GM12878 (cell line): Measurements from ENCODE around the gene HCN4.

ENCODE experiments used
- BCL11A ChIP-seq: IDR thresholded peaks from 2 replicates; pipeline ENCODE4 v1.6.1; 2011; ENCODE audit warnings: low read depth, low read length
- CHD2 ChIP-seq: IDR thresholded peaks from 2 replicates; pipeline ENCODE4 v1.6.1; 2011; ENCODE audit warnings: low read depth, low read length, improper control_type of control experiment, borderline replicate concordance
- CTCF ChIP-seq, 3 experiments: IDR thresholded peaks in 2 of 3; conservative IDR thresholded peaks in 1 of 3; 2 replicates each; pipeline ENCODE4 v1.5.1; 2011; ENCODE audit warnings: low read depth in 3 of 3, low read length in 3 of 3, mild to moderate bottlenecking in 3 of 3, control low read depth in 2 of 3, moderate library complexity in 2 of 3, inconsistent platforms in 1 of 3, mixed read lengths in 1 of 3; ENCODE audit not compliant: control insufficient read depth in 2 of 3, insufficient read depth in 1 of 3; ENCODE audit errors: extremely low read depth in 1 of 3
- ELK1 ChIP-seq: IDR thresholded peaks from 2 replicates; pipeline ENCODE4 v1.6.1; 2012; ENCODE audit warnings: low read depth, low read length, improper control_type of control experiment
- JUND ChIP-seq: IDR thresholded peaks from 2 replicates; pipeline ENCODE4 v1.6.1; 2012; ENCODE audit warnings: low read depth, mild to moderate bottlenecking, low read length, improper control_type of control experiment, moderate library complexity
- MXI1 ChIP-seq: fragments of 150-350 bp; IDR thresholded peaks from 2 replicates; pipeline ENCODE4 v1.6.1; 2011; ENCODE audit warnings: low read depth, mild to moderate bottlenecking, inconsistent platforms, low read length, improper control_type of control experiment
- POLR2A ChIP-seq: IDR thresholded peaks from 2 replicates; pipeline ENCODE4 v1.6.1; 2011; ENCODE audit warnings: low read depth, mild to moderate bottlenecking, low read length
- RELA ChIP-seq: fragments of 450-650 bp; IDR thresholded peaks from 2 replicates; pipeline ENCODE4 v1.8.0; 2014; ENCODE audit warnings: borderline replicate concordance; ENCODE audit not compliant: partially characterized antibody
- YY1 ChIP-seq: IDR thresholded peaks from 2 replicates; pipeline ENCODE4 v1.6.1; 2011; ENCODE audit warnings: low read depth, mild to moderate bottlenecking, low read length

- TF ChIP-seq CTCF (IDR thresholded peaks at IDR 0.05 in 2 of 3, conservative IDR thresholded peaks at IDR 0.05 in 1 of 3; ENCODE audit: control insufficient read depth in 2 of 3, extremely low read depth in 1 of 3, insufficient read depth in 1 of 3, low read depth in 3 of 3, low read length in 3 of 3): no peak
- TF ChIP-seq POLR2A: no peak
- TF ChIP-seq MXI1: no peak
- no peak for TF ChIP-seq CHD2
- TF ChIP-seq ELK1: no peak
- no peak for TF ChIP-seq JUND
- TF ChIP-seq RELA: no peak
- TF ChIP-seq BCL11A: no peak
- no peak for TF ChIP-seq YY1
These were observed 60.5 kb downstream of the HCN4 start for GRCh38 chr15:73308305-73308704.
